H9 (cell line): ENCODE results near the gene SPATA25. TPM values are rescaled to one million over a fixed set of nuclear protein-coding genes. Genes with fewer than 3 reads are reported as not detected.

Source experiments
- DNase-seq: peaks from one replicate; pipeline ENCODE4 v3.0.0-alpha.2; 2017
- H2AFZ ChIP-seq: one replicate; pipeline ENCODE4 v1.6.1; 2013; ENCODE audit warnings: mild to moderate bottlenecking, low read length, control low read depth, moderate library complexity
- H2AK5ac ChIP-seq: 2 replicates; pipeline ENCODE4 v1.6.1; 2013; ENCODE audit warnings: low read length, control low read depth, mixed read lengths; ENCODE audit not compliant: insufficient read length
- H2BK120ac ChIP-seq: one replicate; pipeline ENCODE4 v1.6.1; 2013; ENCODE audit warnings: low read depth, mild to moderate bottlenecking, low read length, control low read depth, inconsistent platforms; ENCODE audit not compliant: poor library complexity, severe bottlenecking
- H2BK12ac ChIP-seq: 2 replicates; pipeline ENCODE4 v1.6.1; 2013; ENCODE audit warnings: low read length, control low read depth, mixed read lengths, low read depth; ENCODE audit not compliant: insufficient read length
- H2BK15ac ChIP-seq: 2 replicates; pipeline ENCODE4 v1.6.1; 2013; ENCODE audit warnings: low read depth, low read length, control low read depth
- H2BK20ac ChIP-seq: one replicate; pipeline ENCODE4 v1.6.1; 2013; ENCODE audit warnings: low read depth, mild to moderate bottlenecking, low read length, control low read depth, inconsistent platforms; ENCODE audit not compliant: poor library complexity, severe bottlenecking
- H2BK5ac ChIP-seq: 2 replicates; pipeline ENCODE4 v1.6.1; 2013; ENCODE audit warnings: low read length, control low read depth, mixed read lengths; ENCODE audit not compliant: insufficient read length
- H3K14ac ChIP-seq: 2 replicates; pipeline ENCODE4 v1.6.1; 2013; ENCODE audit warnings: low read length, control low read depth; ENCODE audit not compliant: insufficient read depth
- H3K18ac ChIP-seq: 2 replicates; pipeline ENCODE4 v1.6.1; 2013; ENCODE audit warnings: low read depth, mild to moderate bottlenecking, mixed read lengths, low read length, control low read depth; ENCODE audit not compliant: insufficient read length
- H3K23ac ChIP-seq: 2 replicates; pipeline ENCODE4 v1.6.1; 2013; ENCODE audit warnings: low read length, control low read depth, mixed read lengths, low read depth; ENCODE audit not compliant: insufficient read length
- H3K23me2 ChIP-seq: 2 replicates; pipeline ENCODE4 v1.6.1; 2013; ENCODE audit warnings: low read depth, mild to moderate bottlenecking, mixed read lengths, low read length, control low read depth; ENCODE audit not compliant: insufficient read length, poor library complexity, severe bottlenecking
- H3K27ac ChIP-seq: 2 replicates; pipeline ENCODE4 v1.5.1; 2013; ENCODE audit warnings: low read length, control low read depth, mixed read lengths, low read depth; ENCODE audit not compliant: insufficient read length
- H3K27me3 ChIP-seq: 2 replicates; pipeline ENCODE4 v1.6.1; 2013; ENCODE audit warnings: low read length, control low read depth, inconsistent platforms; ENCODE audit not compliant: insufficient read depth
- H3K4ac ChIP-seq: 2 replicates; pipeline ENCODE4 v1.6.1; 2013; ENCODE audit warnings: low read depth, mild to moderate bottlenecking, control low read depth, inconsistent platforms, low read length, moderate library complexity
- H3K4me1 ChIP-seq: 2 replicates; pipeline ENCODE4 v1.6.1; 2013; ENCODE audit warnings: low read length, control low read depth, inconsistent platforms; ENCODE audit not compliant: insufficient read depth
- H3K4me2 ChIP-seq: 2 replicates; pipeline ENCODE4 v1.6.1; 2013; ENCODE audit warnings: low read length, control low read depth, mixed read lengths; ENCODE audit not compliant: insufficient read length, insufficient read depth
- H3K56ac ChIP-seq: 2 replicates; pipeline ENCODE4 v1.6.1; 2013; ENCODE audit warnings: low read depth, mild to moderate bottlenecking, mixed read lengths, low read length, control low read depth; ENCODE audit not compliant: insufficient read length
- H3K79me1 ChIP-seq: 2 replicates; pipeline ENCODE4 v1.6.1; 2013; ENCODE audit warnings: low read depth, mild to moderate bottlenecking, moderate library complexity, low read length, control low read depth, inconsistent platforms; ENCODE audit not compliant: insufficient read depth, poor library complexity, severe bottlenecking
- H3K79me2 ChIP-seq: 2 replicates; pipeline ENCODE4 v1.6.1; 2013; ENCODE audit warnings: low read length, control low read depth, inconsistent platforms; ENCODE audit not compliant: insufficient read depth
- H3K9ac ChIP-seq: 2 replicates; pipeline ENCODE4 v1.6.1; 2013; ENCODE audit warnings: low read length, control low read depth, mixed read lengths; ENCODE audit not compliant: insufficient read length; ENCODE audit errors: extremely low read depth
- H3K9me3 ChIP-seq: one replicate; pipeline ENCODE4 v1.6.1; 2013; ENCODE audit warnings: low read depth, low read length, inconsistent platforms; ENCODE audit not compliant: control insufficient read depth
- H3T11ph ChIP-seq: one replicate; pipeline ENCODE4 v1.6.1; 2013; ENCODE audit warnings: mild to moderate bottlenecking, low read length, control low read depth, inconsistent platforms
- H4K20me1 ChIP-seq: one replicate; pipeline ENCODE4 v1.6.1; 2013; ENCODE audit not compliant: control insufficient read depth, insufficient read length, insufficient read depth
- H4K5ac ChIP-seq: 2 replicates; pipeline ENCODE4 v1.6.1; 2013; ENCODE audit warnings: low read depth, mild to moderate bottlenecking, mixed read lengths, low read length, control low read depth; ENCODE audit not compliant: insufficient read length
- H4K8ac ChIP-seq: replicated peaks from 2 replicates; pipeline ENCODE4 v1.6.1; 2013; ENCODE audit warnings: low read length, control low read depth, mixed read lengths, low read depth; ENCODE audit not compliant: insufficient read length
- H4K91ac ChIP-seq: 2 replicates; pipeline ENCODE4 v1.6.1; 2013; ENCODE audit warnings: low read depth, mild to moderate bottlenecking, moderate library complexity, mixed read lengths, low read length, control low read depth; ENCODE audit not compliant: insufficient read length
- H3K27ac Mint-ChIP-seq, 3 experiments: 2 replicates in 2 of 3; 3 replicates in 1 of 3; pipeline ENCODE4 v1.8.0; 2020 to 2021; ENCODE audit warnings: mixed read lengths in 3 of 3, mild to moderate bottlenecking in 1 of 3, moderate library complexity in 1 of 3
- H3K27me3 Mint-ChIP-seq: 2 replicates; pipeline ENCODE4 v1.8.0; 2021; ENCODE audit warnings: low read depth, mild to moderate bottlenecking, moderate library complexity, mixed read lengths
- H3K36me3 Mint-ChIP-seq, 3 experiments: 2 replicates in 2 of 3; 3 replicates in 1 of 3; pipeline ENCODE4 v1.8.0; 2020 to 2021; ENCODE audit warnings: low read depth in 3 of 3, mixed read lengths in 3 of 3; ENCODE audit not compliant: insufficient read depth in 1 of 3
- H3K4me1 Mint-ChIP-seq, 2 experiments: 2 replicates each; pipeline ENCODE4 v1.8.0; 2020; ENCODE audit warnings: mixed read lengths in 2 of 2
- H3K4me3 Mint-ChIP-seq, 2 experiments: 2 replicates in 1 of 2; 3 replicates in 1 of 2; pipeline ENCODE4 v1.8.0; 2020 to 2021; ENCODE audit warnings: mild to moderate bottlenecking in 2 of 2, mixed read lengths in 2 of 2, moderate library complexity in 1 of 2
- H3K9me3 Mint-ChIP-seq, 2 experiments: 2 replicates in 1 of 2; 3 replicates in 1 of 2; pipeline ENCODE4 v1.8.0; 2020; ENCODE audit warnings: mild to moderate bottlenecking in 2 of 2, mixed read lengths in 2 of 2, moderate library complexity in 1 of 2
- WGBS: extraction: QIAGEN DNeasy Blood & Tissue Kit; methylation state at CpG from one replicate; pipeline ENCODE4 v1.1.7; 2013; ENCODE audit warnings: missing lambda C conversion rate, low lambda C conversion rate, mixed read lengths; ENCODE audit not compliant: insufficient read length; ENCODE audit errors: extremely low coverage; 5-methylcytosine and 5-hydroxymethylcytosine counted together
- total RNA-seq: library from RNA; stranded (reverse); gene quantifications from 2 replicates; pipeline ENCODE4 v1.2.1, GENCODE V29; 2021
- TF ChIP-seq, protein P1 (sequence below): fragments of 200-600 bp; sonication (generic); conservative IDR thresholded peaks from 3 replicates; pipeline ENCODE4 v1.8.0; 2021; ENCODE audit warnings: antibody characterized with exemption, mild to moderate bottlenecking

SPATA25 gene
- total RNA-seq, 1 experiment from 2014 or later: 2.4 TPM

DNA sequence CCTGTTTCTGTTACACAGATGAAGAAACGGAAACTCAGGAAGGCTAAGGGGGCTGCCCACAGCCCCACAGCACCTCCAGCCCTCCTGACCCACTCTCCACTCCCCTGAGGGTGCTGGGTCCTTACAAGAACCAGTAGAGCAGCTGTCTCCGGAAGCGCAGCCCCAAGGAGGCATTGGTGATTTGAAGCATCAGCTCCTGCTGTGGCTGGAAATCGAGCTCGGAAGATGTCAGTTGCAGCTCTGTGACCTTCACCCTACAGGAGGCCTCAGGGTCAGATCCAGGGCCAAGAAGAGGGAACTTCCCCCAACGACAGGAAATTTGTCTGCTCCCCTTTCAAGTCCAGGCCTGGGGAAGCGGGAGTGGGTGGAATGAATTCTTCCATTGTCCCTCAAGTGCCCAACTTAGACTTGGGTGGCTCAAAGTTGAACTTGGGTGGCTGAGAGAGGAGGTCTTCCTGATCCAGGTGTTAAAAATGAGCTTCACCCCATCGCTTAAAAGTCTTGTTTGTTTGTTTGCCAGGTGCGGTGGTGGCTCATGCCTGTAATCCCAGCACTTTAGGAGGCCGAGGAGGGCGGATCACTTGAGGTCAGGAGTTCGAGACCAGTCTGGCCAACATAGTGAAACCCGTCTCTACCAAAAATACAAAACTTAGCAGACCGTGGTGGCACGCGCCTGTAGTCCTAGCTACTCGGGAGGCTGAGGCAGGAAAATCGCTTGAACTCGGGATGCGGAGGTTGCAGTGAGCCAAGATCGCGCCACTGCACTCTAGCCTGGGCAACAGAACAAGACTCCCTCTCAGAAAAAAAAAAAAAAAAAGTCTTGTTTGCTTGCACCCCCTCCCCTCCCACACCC, 22.6 kb upstream of the SPATA25 start:
- no peak overlapping the region for H4K91ac ChIP-seq
- DNase-seq: no peak
- H3K14ac ChIP-seq: no peak overlapping the region
- H3K27me3 Mint-ChIP-seq: no peaks in the 10 kb centered on the region
- H3K4ac ChIP-seq: no peak overlapping the region
- peaks cover 16% of the 10 kb centered on the region for H3K23me2 ChIP-seq
- WGBS: no CpG with 5 or more reads among the region's 22 CpGs
- H2BK5ac ChIP-seq: no peak overlapping the region
- no peak overlapping the region for H2AFZ ChIP-seq
- H2BK15ac ChIP-seq: no peak overlapping the region
- no peaks in the 10 kb centered on the region for H3K4me1 ChIP-seq
- no peaks in the 10 kb centered on the region for H3K27me3 ChIP-seq
- H3K9ac ChIP-seq: no peak overlapping the region
- H3K79me2 ChIP-seq: no peaks in the 10 kb centered on the region
- H3K23ac ChIP-seq: no peak overlapping the region
- no peak overlapping the region for H3K27ac ChIP-seq
- no peak overlapping the region for H2BK12ac ChIP-seq
- H3K4me2 ChIP-seq: peak overlapping the region; percentile 16
- peaks cover 34 to 37% (median 35%) of the 10 kb centered on the region in 3 experiments; a peak in 6 of 7 replicates for H3K36me3 Mint-ChIP-seq
- H2AK5ac ChIP-seq: no peak overlapping the region
- H3K56ac ChIP-seq: no peak overlapping the region
- H4K20me1 ChIP-seq: no peaks in the 10 kb centered on the region
- peak overlapping the region in 2 of 3 experiments; percentile 45 to 78; a peak in 2 of 7 replicates for H3K27ac Mint-ChIP-seq
- H3T11ph ChIP-seq: no peak overlapping the region
- no peak overlapping the region for H2BK20ac ChIP-seq
- H3K4me1 Mint-ChIP-seq: peaks cover 9 to 18% of the 10 kb centered on the region in 2 experiments
- TF ChIP-seq, protein P1, sequence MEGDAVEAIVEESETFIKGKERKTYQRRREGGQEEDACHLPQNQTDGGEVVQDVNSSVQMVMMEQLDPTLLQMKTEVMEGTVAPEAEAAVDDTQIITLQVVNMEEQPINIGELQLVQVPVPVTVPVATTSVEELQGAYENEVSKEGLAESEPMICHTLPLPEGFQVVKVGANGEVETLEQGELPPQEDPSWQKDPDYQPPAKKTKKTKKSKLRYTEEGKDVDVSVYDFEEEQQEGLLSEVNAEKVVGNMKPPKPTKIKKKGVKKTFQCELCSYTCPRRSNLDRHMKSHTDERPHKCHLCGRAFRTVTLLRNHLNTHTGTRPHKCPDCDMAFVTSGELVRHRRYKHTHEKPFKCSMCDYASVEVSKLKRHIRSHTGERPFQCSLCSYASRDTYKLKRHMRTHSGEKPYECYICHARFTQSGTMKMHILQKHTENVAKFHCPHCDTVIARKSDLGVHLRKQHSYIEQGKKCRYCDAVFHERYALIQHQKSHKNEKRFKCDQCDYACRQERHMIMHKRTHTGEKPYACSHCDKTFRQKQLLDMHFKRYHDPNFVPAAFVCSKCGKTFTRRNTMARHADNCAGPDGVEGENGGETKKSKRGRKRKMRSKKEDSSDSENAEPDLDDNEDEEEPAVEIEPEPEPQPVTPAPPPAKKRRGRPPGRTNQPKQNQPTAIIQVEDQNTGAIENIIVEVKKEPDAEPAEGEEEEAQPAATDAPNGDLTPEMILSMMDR: no peak
- no peaks in the 10 kb centered on the region for H3K79me1 ChIP-seq
- H3K9me3 ChIP-seq: no peaks in the 10 kb centered on the region
- no peak overlapping the region for H3K18ac ChIP-seq
- no peaks in the 10 kb centered on the region for H3K9me3 Mint-ChIP-seq
- no peak overlapping the region for H4K8ac ChIP-seq
- H3K4me3 Mint-ChIP-seq: peak overlapping the region; percentile 81 to 92
- no peak overlapping the region for H2BK120ac ChIP-seq
- no peak overlapping the region for H4K5ac ChIP-seq
